Measurements from ENCODE around the gene PMAIP1.
A peak's percentile ranks its signal among the peaks of the same experiment; 100 is the strongest.
"Not testable (repeated sequence)": the region's sequence is repeated elsewhere in the genome, so short reads cannot be mapped to it uniquely, and the experiment has no call there.

Gene PMAIP1

DNA sequence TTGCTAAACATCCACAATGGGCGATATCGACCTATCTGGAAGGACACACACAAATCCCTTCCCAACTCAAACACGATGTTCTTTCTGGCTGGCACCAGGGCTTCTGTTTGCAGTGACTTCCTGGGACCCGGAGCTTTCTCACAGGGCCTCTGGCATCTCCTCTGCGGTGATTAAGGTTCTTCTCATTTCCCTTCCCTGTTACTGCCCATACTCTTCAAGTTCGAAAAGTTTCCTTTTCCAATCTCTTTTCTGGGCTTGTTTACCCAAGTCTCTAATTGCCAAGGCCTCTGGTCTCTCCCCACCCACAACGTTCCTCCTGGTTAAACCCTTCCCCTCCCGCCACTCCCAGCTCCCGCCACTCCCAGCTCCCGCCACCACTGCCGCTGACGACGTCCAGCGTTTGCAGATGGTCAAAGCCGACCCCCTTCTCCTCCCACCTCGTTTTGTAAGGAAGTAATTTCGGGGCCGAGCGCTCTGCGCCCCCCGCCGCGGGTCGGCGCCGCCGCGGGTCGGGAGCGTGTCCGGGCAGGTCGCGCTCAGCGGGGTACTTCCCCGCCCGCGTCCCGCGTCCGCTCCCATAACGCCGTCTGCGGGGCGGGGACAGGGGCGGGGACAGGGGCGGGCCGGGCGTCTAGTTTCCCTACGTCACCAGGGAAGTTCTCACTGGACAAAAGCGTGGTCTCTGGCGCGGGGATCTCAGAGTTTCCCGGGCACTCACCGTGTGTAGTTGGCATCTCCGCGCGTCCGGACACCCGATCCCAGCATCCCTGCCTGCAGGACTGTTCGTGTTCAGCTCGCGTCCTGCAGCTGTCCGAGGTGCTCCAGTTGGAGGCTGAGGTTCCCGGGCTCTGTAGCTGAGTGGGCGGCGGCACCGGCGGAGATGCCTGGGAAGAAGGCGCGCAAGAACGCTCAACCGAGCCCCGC is at the start of gene PMAIP1:
PMAIP1 (plus strand) TSS at position 699 of the 924 bp plus-strand sequence; CDS start at position 881, 182 bp downstream.
- DNase-seq (ENCODE audit: low spot score), result peak; percentile 73

DNA sequence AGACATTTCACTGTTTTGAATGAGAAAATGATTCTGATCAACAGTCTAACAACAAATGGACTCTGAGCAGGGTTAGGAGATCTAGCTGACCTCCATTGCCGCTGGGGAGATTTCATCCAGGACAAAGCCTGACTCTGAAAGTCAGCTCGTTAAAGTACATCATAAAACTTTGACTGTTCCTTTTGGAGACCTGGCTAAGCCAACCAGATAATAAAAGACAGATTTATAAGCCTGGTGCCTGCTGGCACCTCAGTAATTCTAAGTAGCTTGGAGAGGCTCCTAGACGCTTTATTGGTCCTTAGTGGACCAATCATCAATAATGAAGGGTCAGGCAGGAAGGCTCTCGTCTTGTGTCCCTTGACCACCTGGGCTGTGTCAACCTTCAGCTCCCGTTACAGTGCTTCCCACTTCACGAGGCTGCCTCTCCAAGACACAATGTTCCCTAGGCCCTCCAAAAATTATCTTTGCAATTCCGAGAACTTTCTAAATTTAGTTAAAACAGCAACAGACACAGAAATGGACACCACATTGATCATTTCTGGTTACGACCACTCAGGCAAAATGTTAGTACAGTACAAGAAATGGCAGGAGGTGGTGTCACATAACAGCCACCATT is 47.9 kb upstream of the PMAIP1 start:
- DNase-seq (ENCODE audit: low spot score), result no peak

DNA sequence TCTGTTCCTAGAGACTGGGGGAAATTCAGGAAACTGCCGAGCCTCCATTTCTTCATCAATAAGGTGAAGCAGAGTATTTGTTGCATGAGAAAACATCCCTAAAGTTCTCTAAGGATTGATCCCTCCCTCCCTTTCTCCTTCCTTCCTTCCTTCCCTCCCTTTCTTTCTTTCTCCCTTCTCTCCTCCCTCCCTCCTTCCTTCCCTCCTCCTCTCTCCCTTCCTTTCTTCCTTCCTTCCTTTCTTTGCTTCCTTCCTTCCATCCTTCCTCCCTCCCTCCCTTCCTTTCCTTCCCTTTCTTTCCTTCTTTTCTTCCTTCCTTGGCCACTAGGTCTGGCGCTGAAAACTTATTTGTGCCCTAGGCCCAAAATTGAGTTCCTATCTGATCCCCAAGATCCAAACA is 47.2 kb upstream of the PMAIP1 start:
- DNase-seq (ENCODE audit: low spot score), result no peak

DNA sequence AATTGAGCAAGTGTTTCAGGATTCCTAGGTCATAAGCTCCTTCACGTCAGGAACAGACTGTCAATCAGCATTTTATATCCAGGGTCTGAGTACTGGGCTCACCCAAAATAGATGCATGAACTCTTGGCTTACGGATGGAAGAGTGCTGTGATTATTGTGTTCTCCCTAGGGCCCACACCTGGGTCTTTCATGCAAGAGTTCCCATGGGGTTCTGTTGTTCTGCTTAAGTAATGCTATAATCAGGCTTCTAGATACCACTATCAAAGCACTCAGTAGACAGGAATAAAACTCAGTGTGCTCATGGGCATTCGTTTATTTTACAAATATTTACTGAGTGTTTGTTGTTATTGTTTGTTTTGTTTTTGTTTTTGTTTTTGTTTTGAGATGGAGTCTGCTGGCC is 46.4 kb upstream of the PMAIP1 start:
- no peak for DNase-seq (ENCODE audit: low spot score)

DNA sequence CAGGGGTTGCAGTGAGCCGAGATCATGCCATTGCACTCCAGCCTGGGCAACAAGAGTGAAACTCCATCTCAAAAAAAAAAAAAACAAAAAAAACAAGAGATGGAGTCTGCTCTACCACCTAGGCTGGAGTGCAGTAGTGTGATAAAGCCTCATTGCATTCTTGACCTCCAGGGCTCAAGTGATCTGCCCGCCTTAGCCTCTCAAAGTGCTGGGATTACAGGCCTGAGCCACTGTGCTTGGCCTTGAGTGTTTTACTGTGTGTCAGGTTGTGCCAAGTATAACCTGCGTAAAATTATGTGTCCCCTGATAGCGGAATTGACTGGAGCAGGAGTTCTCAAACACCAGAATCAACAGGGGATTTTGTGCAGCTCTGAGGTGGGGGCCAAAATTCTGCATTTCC is 45.8 kb upstream of the PMAIP1 start:
- not testable (repeated sequence) for DNase-seq (ENCODE audit: low spot score)

DNA sequence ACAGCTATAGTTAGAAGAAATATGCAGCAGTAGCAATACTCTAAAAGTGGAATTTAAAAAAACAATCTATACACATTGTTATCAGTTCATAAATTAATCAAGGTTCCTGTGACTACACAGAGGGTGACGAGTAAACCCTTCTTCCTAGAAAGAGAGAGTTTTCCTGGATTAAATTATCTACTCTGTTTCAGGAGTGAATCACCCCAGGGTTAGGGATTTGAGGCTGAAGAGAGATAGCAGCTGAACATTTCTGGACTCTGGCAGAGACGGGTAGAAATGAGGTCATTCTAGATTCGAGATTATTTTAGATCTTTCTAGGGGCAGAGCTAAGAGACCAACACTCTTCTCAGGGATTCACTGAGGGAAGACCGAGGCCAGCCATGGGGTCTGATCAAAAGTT is 38.8 kb upstream of the PMAIP1 start:
- DNase-seq (ENCODE audit: low spot score), result no peak

DNA sequence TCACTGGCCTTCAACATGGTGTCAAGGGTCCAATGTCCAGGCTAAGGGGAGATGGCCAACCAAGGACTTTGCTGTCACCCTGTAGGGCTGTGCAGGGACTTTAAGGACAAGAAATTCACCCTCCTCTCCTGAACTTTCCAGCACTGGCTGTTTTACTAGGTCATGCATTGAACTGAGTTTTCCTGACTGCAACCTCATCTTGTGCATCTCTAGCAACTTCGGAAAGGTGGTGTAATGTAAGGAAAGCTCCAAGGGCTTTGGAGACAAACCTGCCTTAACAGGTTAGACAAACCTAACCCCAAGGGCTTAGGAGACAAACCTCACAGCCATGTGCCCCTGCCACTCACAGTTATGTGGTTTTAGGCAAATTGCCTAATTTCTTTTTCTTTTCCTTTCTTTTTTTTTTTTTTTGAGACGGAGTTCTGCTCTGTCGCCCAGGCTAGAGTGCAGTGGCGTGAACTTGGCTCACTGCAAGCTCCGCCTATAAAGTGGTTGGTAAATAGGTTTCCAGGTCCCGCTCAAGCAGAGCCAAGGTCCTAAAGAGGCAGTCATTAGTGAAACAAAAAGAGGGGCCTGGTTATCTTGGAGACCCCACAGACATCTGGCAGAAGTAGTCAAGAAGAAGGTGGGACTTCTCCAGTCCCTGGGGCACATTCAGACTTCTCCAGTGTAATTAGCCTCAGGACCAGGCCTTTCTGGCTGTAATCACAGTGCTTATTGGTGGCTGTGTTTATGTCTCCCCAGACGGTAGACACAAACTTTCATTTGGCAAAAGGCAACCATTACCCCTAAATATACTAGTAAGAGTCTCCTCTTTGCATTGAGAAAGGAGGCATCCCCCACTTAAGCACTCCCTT is 37.6 kb upstream of the PMAIP1 start:
- DNase-seq (ENCODE audit: low spot score), result no peak

DNA sequence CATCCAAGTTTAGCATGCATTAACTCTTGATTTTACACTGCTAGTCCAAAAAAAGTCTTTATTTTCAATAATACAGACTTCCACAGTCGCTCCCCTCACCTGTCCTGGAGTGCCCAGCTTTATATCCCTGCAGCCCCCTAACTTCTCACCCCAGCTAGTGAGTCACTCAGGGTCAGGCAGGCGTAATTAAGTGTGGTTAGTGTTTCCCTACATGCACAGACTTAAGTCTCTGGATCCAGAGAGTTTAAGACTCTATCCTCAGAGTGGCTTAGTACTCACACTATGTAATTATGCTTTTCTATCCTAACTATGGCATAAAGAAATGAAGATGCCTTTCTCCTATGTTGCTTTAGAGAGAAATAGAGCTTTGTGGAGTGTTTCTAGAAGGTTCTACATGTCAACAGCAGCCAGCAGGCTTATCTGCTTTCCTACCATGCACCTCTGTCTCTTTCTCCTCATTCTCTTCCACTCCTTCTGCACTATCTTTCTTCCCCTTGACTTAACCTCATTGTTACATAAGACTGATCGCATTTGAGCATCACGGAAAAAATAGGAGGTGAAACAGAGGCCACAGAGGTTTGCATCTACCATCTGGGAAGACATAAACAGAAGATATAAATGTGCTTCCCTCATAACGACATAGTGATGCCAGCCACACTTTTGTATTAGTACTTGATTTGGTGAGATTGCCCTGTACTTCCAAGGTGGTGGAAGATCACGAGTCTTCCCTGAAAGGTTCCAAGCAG is 34.4 kb upstream of the PMAIP1 start:
- DNase-seq (ENCODE audit: low spot score), result no peak

DNA sequence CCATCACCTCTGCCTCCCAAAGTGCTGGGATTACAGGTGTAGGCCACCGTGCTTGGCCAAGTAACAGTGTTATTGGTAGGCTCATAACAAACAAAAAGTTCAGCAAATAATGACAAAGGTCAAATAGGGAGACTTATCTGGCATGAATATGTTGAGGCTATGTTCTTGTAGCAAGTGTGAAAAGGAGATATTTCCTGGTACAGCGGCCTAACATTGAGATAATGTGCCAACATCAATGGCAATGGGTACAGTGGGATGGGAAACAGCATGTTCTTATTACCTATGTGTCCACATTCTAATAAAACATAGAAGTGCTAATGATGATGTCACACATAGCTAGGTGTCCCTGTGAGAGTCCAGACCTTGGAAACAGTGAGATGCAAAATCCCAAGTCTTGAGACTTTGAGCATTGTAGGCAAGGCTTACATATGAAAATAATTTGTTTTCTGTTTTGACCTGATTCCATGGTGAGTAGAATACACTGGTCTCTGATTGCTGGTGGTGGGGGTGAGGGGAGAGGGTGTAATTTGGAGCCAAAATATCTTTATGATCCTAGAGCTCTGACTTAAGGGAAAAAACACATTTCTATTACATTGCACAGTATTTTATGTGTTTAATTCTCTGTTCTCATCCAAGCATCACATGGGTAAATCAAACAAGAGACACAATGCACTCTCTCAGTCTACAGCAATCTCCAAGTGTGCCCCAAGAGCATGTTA is 33.1 kb upstream of the PMAIP1 start:
- no peak for DNase-seq (ENCODE audit: low spot score)

DNA sequence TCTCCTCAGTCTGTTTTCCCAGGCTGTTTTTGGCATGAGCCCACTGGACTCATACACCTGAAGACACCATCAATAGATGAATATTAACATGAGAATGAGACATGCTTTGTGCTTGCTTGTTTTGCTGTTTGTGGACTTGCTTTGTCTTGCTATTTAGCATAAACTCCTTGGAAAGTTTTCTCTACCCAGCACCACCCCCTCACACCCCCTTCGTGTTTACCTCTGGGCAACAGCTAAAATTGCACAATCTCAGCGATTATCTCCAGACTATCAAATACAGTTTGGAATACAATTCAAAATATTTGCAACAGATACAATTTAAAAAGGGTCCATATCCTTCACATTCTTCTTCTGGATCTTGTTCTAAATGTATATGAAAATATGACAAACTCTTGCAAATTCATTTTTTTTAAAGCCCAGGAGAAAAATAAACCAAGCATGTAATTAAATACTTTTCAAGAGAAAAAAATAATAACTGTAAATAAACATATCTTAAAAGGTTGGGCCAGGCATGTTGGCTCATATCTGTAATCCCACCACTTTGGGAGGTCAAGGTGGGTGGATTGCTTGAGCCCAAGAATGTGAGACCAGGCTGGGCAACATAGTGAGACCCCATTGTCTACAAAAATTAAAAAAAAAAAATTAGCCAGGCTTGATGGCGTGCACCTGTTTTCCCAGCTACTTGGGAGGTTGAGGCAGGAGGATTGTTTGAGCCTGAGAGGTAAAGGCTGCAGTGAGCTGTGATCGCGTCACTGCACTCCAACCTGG is 32.3 kb upstream of the PMAIP1 start:
- no peak for DNase-seq (ENCODE audit: low spot score)

DNA sequence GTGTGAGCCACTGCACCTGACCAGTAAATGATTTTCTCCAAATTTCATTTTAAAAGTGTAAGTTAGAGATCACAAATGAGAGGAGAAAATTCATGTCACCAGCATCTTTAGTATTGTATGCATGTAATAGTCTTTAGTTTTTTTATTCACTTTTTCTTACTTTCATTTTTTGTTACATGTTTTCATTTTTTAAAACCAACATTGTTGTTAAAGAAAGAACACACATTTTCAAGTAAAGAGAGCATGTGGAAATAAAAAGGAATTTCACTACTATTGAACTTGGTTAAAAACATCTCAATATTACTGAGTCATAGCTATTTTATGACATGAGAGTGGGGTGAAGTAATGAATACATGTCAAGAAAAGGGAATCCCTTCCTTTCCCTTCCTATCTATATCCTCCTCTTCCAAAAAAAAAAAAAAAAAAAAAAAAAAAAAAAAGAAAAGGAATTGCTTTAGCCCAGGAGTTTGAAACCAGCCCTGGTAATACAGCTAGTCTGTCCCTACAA is 29.1 kb upstream of the PMAIP1 start:
- no peak for DNase-seq (ENCODE audit: low spot score)

DNA sequence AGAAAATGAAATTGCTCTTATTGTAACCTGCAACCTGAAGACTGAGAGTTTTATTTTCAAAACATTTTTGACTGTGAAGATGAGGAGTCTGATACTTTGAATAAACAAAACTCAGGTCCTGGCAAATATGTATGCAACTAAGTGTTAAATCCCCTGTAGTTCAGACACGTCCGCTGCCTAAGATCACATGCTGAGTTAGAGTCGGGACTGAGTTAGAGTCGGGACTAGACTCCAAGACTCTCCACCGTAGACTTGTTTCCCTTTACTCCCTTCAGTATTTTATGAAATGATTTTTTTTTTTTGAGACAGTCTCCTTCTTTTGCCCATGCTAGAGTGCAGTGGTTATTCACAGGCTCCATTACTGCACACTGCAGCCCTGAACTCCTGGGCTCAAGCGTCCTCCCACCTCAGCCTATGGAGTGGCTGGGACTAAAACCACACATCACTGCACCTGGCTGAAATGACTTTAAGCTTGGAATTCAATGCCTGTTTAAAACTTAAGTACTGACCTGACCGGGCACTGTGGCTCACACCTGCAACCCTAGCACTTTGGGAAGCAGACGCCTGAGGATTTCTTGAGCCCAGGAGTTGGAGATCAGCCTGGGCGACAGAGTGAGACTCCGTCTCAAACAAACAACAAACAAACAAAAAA is 28.0 kb upstream of the PMAIP1 start:
- DNase-seq (ENCODE audit: low spot score), result no peak

DNA sequence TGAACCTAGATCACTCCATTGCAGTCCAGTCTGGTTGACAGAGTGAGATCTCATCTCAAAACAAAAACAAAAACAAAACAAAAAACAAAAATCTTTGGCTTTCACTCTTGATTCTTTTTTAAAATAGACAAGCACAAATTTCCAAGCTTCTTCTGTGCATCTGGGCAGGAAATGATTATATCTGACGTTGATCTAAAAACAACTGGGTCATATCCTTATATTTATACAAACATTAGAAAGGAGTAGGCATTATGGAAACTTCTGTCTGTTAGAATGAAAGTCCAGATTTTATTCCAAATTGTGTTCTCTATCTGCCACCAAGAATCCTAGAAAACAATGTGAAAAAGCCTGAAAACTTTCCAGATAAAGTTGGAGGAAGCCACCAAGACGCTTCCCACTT is 26.2 kb upstream of the PMAIP1 start:
- DNase-seq (ENCODE audit: low spot score), result no peak

DNA sequence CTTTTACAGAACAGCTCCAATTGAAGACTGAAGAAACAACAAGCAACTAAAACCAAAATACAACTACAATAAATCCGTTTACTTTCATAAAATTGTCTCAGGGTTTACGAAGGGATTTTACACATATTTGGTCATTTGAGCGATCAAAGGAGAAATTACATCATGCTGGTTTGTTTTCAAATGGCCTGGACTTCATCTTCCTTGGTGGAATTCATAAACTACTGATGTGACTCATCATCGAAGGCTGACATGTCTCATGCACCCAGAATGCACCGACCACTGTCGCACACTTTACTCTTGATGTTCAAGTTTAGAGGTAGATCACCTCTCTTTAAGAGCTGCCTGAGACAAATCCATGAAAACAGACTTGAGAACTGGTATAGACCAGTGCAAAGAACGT is 25.6 kb upstream of the PMAIP1 start:
- no peak for DNase-seq (ENCODE audit: low spot score)

DNA sequence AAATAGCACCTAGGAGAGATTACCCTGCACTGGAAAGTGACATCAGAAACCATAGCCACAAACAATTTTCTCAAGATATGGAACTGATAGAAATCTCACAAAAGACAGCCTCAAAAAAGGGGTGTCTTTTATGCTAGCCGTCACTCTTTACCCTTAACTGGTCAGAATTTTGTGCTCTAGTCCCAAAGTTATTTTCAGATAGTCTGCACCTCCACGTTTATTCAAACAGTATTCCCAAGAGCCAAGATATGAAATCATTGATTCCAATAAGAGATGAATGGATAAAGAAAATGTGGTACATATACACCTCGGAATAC is 23.5 kb upstream of the PMAIP1 start:
- DNase-seq (ENCODE audit: low spot score), result no peak

DNA sequence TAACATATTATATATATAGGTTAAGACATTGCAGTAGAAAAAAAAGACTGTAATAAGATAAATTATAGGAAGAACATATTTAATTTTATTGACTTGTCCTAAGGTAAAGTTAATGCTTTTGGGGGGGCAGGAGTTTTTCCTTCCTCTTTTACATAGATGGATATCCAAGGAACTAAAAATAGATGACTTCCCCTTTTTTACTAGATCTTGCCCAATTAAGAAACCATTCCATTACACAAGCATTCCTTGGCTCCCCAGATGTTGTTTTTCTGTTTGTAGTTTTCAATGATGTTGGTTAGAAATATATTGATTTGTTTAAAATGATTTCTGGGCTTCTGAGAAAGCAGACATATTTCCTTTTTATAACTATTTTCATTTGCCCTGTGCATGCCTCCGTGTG is 22.4 kb upstream of the PMAIP1 start:
- no peak for DNase-seq (ENCODE audit: low spot score)

DNA sequence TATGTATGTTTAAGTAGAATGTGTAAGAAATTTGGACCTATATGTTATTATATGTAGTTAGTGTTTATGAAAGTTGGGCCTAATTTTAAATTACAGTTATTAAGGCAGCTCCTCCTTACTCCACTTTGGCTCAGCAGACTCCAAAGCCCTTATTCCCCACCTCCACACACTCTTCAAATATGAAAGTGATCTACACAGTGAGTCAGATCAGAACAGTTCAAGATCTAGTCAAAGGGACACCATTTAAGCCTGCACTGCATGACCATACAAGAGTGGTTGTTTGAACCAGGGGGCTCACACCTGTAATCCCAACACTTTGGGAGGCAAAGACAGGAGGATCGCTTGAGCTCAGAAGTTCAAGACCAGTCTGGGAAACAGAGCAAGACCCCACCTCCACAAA is 21.2 kb upstream of the PMAIP1 start:
- DNase-seq (ENCODE audit: low spot score), result no peak

DNA sequence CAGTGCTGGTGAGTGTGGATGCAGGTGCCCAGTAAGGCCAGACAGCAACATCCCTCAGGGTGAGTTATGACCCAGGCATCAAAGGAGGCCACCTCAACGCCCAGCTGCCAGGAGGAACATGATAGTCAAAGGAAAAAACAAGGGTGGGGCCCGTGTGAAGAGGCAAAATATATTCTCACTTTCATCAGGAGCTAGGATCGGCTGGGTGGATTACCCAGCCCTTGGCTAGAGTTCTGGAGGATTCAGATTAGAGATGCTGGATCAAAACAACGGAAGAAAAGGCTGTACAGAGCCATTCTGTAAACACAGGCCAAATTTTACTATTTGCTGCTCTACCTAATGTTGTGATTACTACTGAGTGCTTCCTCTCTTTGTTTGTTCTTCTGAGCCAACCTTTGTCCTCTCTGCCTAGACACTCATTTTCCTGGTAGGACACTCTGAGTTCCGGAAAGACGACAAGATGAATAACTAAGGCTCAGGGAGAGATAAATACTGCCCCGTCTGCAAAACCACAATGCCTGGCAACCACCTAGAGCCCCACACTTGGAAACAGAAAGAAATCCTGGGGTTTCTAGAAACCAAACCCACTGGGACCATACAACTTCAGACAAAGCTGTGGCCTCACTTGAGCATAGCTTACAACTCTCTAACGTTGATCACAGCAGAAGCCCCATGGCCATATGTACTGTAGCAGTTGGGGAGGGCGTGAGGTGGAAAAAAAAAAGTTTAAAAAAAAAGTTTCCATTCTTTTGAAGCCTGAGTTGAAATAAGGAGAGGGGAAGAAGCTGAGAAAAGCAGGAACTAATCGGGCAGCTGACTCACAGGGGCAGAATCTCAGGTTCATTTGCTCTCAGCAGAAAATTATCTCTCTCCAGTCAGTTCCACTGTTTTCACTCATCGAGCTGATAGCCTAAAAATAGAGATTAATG is 17.8 kb upstream of the PMAIP1 start:
- DNase-seq (ENCODE audit: low spot score), result peak; percentile 16

DNA sequence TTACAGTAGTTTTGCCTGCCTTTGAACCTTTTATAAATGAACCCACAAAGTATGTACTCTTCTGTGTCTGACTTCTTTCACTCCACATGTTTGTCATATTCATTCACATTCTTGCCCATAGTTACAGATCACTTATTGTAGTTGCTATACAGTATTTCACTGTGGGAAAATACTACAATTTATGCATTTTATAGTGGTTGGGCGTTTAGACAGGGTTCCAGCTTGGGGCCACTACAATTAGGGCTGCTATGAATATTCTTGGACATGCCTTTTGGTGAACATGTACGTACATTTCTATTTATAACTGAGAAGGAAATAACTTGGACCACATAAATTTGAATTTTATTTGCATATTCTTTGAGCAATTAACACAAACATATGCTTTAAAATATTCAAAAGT is 15.4 kb upstream of the PMAIP1 start:
- DNase-seq (ENCODE audit: low spot score), result no peak
